MM.1S (cell line): ENCODE results near the gene FHIT.

Experiments
- CTCF ChIP-seq: fragments of 300-600 bp; sonication (generic); IDR thresholded peaks from 2 replicates; pipeline ENCODE4 v1.5.1; 2016; ENCODE audit warnings: antibody characterized with exemption, low read length, mixed read lengths
- EZH2 ChIP-seq: fragments of 300-600 bp; sonication (generic); optimal IDR thresholded peaks from 2 replicates; pipeline ENCODE3; 2017; ENCODE audit warnings: low read depth, mild to moderate bottlenecking, antibody characterized with exemption, low read length, mixed read lengths
- EZH2phosphoT487 ChIP-seq: fragments of 300-600 bp; sonication (generic); IDR thresholded peaks from 2 replicates; pipeline ENCODE4 v1.6.1; 2018; ENCODE audit warnings: antibody characterized with exemption, low read length

- TF ChIP-seq CTCF (no peak), EZH2 (no peak), EZH2phosphoT487 (no peak)
Observed at GRCh38 chr3:59710554-59710953, 1540.7 kb downstream of the FHIT start.
